DND-41 (cell line): Measurements from ENCODE around the gene RTN4RL1.

Experiments used
- ATAC-seq: fragments of 200-7000 bp; cut with Tn5 transposase; 3 replicates; pipeline ENCODE4 v1.9.1; 2021; ENCODE audit warnings: low read depth; ENCODE audit not compliant: insufficient read depth
- DNase-seq: peaks from one replicate; pipeline ENCODE4 v3.0.0-alpha.2; 2020
- H2AFZ ChIP-seq: 2 replicates; pipeline ENCODE4 v1.6.0; 2012; ENCODE audit warnings: low read depth, low read length
- H3K27ac ChIP-seq: 2 replicates; pipeline ENCODE4 v1.5.1; 2012; ENCODE audit warnings: low read length, inconsistent platforms
- H3K27me3 ChIP-seq: fragments of 200-600 bp; sonication (generic); 2 replicates; pipeline ENCODE4 v1.6.0; 2012; ENCODE audit warnings: low read length, mild to moderate bottlenecking, inconsistent platforms; ENCODE audit not compliant: insufficient read depth, poor library complexity
- H3K36me3 ChIP-seq: 2 replicates; pipeline ENCODE4 v1.5.1; 2012; ENCODE audit warnings: low read length, inconsistent platforms; ENCODE audit not compliant: insufficient read depth
- H3K4me1 ChIP-seq: 2 replicates; pipeline ENCODE4 v1.5.1; 2012; ENCODE audit warnings: mild to moderate bottlenecking, low read length; ENCODE audit not compliant: insufficient read depth
- H3K4me2 ChIP-seq: 2 replicates; pipeline ENCODE4 v1.6.0; 2012; ENCODE audit warnings: mild to moderate bottlenecking, moderate library complexity, low read length, inconsistent platforms; ENCODE audit not compliant: insufficient read depth
- H3K4me3 ChIP-seq, 2 experiments: fragments of 200-600 bp in 1 of 2; shearing (Covaris generic) in 1 of 2; 2 replicates each; pipeline ENCODE4 v1.5.1; 2012 to 2016; ENCODE audit warnings: inconsistent platforms in 2 of 2, low read length in 2 of 2, mild to moderate bottlenecking in 2 of 2, low read depth in 1 of 2, moderate library complexity in 1 of 2
- H3K79me2 ChIP-seq: 2 replicates; pipeline ENCODE4 v1.6.0; 2012; ENCODE audit warnings: low read length, inconsistent platforms; ENCODE audit not compliant: insufficient read depth
- H3K9ac ChIP-seq: 2 replicates; pipeline ENCODE4 v1.6.0; 2012; ENCODE audit warnings: low read depth, mild to moderate bottlenecking, inconsistent platforms, low read length, moderate library complexity
- H3K9me3 ChIP-seq: 2 replicates; pipeline ENCODE4 v1.5.1; 2012; ENCODE audit warnings: low read length, moderate library complexity, mild to moderate bottlenecking, inconsistent platforms; ENCODE audit not compliant: insufficient read depth, severe bottlenecking
- H4K20me1 ChIP-seq: 2 replicates; pipeline ENCODE4 v1.6.0; 2012; ENCODE audit warnings: low read length; ENCODE audit not compliant: insufficient read depth
- CTCF ChIP-seq: IDR thresholded peaks from 2 replicates; pipeline ENCODE4 v1.5.1; 2012; ENCODE audit warnings: borderline replicate concordance, low read length, moderate library complexity, mild to moderate bottlenecking; ENCODE audit not compliant: poor library complexity, severe bottlenecking; ENCODE audit errors: extremely low read depth
- EZH2 ChIP-seq: IDR thresholded peaks from 3 replicates; pipeline ENCODE4 v1.6.1; 2012; ENCODE audit warnings: borderline replicate concordance, low read depth, mild to moderate bottlenecking, moderate library complexity, low read length, inconsistent platforms; ENCODE audit not compliant: severe bottlenecking

Gene RTN4RL1

DNA sequence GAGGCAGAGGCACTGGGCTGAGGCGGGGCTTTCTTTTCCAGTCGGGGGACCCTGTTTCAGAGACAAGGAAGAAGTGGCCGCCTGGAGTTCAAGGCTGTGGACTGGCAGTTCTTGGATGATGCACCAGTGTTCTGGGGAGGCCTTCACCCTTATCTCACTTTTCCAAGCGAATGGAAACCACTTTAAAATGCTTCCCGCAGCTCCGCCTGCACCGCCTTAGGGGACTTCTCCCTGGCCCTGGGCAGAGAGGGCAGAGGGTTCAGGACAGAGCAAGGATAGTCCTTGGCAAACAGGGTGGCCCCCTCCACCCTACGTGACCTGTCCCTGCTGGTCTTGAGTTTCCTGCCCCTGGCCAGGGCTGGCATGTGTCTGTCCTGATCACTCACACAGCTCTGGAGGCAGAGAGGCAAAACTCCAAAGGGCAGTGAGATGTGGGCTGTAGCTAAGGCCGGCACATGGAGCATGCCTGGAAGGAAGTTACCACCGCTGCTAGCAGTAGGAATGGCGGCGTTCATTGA is 20.6 kb downstream of the RTN4RL1 start:
- TF ChIP-seq EZH2 (no peak), CTCF (no peak)
- Histone ChIP-seq H3K4me1 (no peaks in the 10 kb centered on the region), H3K9me3 (no peaks in the 10 kb centered on the region), H2AFZ (no peak overlapping the region), H3K36me3 (no peaks in the 10 kb centered on the region), H3K9ac (no peak overlapping the region), H3K27ac (no peak overlapping the region), H3K27me3 (no peaks in the 10 kb centered on the region), H3K4me2 (no peak overlapping the region), H4K20me1 (no peaks in the 10 kb centered on the region), H3K4me3 (no peak overlapping the region), H3K79me2 (no peaks in the 10 kb centered on the region)
- no peak for ATAC-seq
- no peak for DNase-seq

GRCh38 chr17:2003525-2003924 is 21.6 kb downstream of the RTN4RL1 start:
- no peak overlapping the region for H3K4me3 ChIP-seq
- H4K20me1 ChIP-seq = no peaks in the 10 kb centered on the region
- no peaks in the 10 kb centered on the region for H3K36me3 ChIP-seq
- TF ChIP-seq CTCF (no peak), EZH2 (no peak)
- no peaks in the 10 kb centered on the region for H3K79me2 ChIP-seq
- no peaks in the 10 kb centered on the region for H3K9me3 ChIP-seq
- ATAC-seq = no peak
- H3K9ac ChIP-seq = no peak overlapping the region
- no peaks in the 10 kb centered on the region for H3K4me1 ChIP-seq
- H3K27me3 ChIP-seq = no peaks in the 10 kb centered on the region
- H3K4me2 ChIP-seq = no peak overlapping the region
- H2AFZ ChIP-seq = no peak overlapping the region
- DNase-seq = no peak
- no peak overlapping the region for H3K27ac ChIP-seq

- Histone ChIP-seq H3K9ac (no peak overlapping the region), H3K27ac (no peak overlapping the region), H3K79me2 (no peaks in the 10 kb centered on the region), H4K20me1 (no peaks in the 10 kb centered on the region), H3K4me2 (no peak overlapping the region), H3K36me3 (no peaks in the 10 kb centered on the region), H3K9me3 (no peaks in the 10 kb centered on the region), H2AFZ (no peak overlapping the region), H3K4me1 (no peaks in the 10 kb centered on the region), H3K27me3 (no peaks in the 10 kb centered on the region), H3K4me3 (no peak overlapping the region)
- ATAC-seq = no peak
- TF ChIP-seq CTCF = no peak
- TF ChIP-seq EZH2 = no peak
- DNase-seq = no peak
Observed at GRCh38 chr17:2002767-2003329, 22.3 kb downstream of the RTN4RL1 start.
